GM21390 (cell line): ENCODE data around the gene PITPNM2.

Experiments used
- ATAC-seq: cut with Tn5 transposase; IDR thresholded peaks from one replicate; pipeline ENCODE4 v1.9.1; 2021; ENCODE audit not compliant: unreplicated experiment

Gene PITPNM2

DNA sequence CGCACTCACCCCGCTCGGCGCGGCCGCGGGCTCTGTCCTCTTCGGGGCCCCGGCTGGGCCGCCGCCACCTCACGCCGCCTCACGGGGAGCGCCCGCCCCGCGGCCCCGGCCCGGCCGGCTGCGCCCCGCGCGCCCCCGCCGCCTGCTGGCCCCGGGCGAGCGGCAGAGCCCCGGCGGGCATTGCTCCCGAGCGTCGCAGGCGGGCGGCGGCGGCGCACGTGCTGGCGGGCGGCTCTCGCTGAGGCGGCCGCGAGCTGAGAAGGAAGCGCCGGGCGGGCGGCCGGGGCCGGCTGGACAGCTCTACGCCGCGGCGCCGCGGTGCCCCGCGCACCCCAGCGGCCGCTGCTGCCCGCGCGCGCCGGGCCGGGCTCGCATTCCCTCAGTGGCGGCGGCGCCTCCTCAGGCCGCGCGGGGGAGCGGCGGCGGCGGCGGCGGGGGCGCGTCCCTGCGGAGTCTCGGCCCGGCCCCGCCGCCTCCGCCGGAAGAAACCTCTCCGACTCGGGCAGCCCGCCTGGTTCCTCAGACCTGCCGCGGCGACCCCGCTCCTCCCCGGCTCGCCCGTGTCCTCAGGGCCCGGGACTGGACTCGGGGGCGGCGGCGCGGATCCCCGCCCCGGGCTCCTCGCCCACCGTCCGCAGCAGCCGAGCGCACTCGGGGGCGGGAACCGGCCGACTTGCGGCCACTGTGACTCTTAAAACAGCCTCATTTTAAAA lies at the start of gene PITPNM2:
PITPNM2 (minus strand) TSS at position 347 of the 713 bp plus-strand sequence. CDS start 116,500 bp downstream, outside the sequence.
- ATAC-seq = peak; percentile 69

DNA sequence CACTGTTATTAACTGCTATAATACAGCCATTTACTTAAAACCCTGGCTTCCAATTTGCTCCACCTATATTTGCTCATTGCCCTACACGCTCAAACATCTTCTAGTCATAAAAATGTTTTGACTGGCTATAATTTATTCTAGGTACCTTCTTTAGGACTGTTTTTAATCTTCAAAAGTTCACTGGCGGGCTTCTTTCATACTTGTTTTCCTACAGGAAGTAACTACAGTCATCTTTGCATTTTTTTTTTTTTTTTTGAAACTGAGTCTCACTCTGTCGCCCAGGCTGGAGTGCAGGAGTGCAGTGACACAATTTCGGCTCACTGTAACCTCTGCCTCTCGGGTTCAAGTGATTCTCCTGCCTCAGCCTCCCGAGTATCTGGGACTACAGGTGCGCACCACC lies 49.5 kb upstream of the PITPNM2 start:
- ATAC-seq = no peak

DNA sequence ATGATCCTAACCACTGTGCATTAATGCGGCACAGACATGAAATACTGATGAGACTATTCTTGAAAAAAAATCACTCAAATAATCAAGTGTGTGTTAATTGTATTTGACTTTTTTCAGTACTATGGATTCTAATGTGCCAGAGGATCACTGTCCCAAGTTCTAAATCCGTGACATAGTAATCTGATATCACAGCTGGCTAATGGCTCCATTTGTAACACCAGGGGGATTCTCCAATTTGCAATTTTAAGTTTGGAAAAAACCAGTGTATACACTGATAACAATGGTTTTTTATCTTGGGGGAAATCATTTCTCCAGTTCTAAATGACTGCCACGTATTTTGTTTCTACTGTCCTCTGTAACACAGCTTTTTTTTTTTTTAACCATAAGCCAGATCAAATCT lies 49.0 kb upstream of the PITPNM2 start:
- no peak for ATAC-seq

DNA sequence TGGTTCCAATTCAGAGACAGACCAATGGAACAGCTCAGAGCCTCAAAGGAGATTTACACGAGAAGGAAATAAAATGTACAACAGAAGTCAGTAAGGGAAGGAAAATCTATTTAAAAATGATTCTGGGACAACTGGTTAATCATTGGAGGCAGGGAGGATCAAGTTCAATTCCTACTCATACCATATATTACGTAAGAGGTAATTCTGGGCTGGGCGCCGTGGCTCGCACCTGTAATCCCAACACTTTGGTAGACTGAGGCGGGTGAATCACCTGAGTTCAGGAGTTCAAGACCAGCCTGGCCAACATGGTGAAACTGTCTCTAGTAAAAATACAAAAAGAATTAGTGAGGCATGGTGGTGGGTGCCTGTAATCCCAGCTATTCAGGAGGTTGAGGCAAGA lies 36.7 kb upstream of the PITPNM2 start:
- ATAC-seq = no peak

DNA sequence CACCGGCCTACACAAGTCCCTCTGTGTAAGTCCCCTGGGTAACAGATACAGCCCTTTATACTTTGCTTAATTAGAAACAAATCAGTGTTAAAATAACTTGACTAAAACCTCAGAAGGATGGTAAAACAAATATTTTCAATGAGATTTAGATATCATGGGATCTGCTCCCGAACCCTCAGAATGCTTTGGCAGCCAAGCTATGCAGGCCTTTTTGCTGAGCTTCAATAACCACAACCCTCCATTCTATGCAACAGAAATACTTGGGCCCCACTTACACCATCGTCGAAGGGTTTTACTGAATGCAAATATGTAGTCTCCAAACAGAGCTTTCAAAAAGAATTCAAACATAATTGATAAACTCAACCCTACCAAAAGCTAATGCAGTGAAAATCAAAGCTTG lies 29.3 kb upstream of the PITPNM2 start:
- ATAC-seq = no peak

DNA sequence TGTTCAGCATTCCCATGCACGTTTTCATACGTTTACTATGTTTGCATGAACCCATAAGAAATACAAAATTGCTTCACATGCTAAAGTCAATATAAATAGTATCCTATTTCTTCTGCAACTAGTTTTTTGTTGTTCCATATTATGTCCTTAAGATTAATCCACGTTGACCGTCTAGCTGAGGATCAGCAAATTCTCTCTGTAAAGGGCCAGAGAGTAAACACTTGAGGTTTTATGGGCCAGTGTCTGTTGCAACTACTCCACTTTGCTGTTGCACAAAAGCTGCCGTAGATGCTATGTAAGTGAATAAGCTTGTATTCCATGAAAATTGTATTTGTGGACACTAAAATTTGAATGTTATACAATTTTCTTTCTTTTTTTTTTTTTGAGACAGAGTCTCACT lies 21.1 kb upstream of the PITPNM2 start:
- ATAC-seq = no peak

DNA sequence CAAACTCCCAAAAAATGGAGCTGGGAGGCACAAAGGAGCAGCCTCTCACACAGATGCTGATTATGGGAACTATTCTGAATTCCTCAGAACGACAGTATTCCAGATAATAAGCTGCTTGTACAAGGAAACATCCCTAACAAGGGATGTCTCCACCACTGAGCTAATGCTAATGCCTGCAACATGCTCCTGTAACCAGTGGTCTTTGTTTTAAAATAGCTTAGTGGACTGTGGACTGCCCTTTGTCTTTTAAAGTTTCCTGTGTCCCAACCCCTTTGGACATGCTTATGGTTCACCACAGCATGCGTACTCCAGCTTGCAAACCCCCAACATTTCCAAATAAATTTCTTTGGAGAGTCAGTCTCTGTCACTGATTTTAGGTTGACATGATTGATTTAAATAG lies 16.4 kb upstream of the PITPNM2 start:
- ATAC-seq = no peak

DNA sequence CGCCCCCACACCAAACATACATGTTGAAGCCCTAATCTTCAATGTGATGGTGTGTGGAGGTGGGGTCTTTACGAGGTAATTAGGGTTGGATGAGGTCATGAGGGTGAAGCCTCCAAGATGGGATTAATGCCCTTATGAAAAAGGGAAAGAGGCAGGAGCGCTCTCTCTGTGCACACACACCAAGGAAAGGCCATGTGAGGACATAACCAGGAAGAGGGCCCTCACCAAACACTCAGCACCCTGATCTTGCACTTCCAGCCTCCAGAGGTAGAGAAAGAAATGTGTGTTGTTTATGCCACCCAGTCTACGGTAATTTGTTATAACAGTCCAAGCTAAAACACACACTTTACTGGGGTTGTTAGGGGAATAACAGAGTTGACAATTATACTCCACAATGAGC lies 14.6 kb upstream of the PITPNM2 start:
- no peak for ATAC-seq

DNA sequence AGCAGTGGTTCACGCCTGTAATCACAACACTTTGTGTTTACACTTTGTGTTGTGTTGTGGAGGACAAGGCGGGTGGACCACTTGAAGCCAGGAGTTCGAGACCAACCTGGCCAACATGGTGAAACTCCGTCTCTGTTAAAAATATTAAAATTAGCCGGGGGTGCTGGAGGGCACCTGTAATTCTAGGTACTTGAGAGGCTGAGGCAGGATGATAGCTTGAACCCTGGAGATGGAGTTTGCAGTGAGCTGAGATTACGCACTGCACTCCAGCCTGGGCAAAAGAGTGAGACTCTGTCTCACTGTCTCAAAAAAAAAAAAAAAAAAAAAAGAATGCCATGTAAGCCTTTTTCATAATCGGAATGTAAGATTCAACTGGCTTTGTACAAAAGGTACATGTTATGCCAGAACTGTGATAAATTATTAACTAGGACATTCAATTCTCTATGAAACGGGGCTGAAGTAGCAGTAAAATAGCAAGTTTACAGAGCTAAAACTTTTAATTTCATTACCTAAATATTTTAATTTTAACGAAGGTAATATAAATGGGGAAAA lies 13.9 kb upstream of the PITPNM2 start:
- ATAC-seq = no peak

DNA sequence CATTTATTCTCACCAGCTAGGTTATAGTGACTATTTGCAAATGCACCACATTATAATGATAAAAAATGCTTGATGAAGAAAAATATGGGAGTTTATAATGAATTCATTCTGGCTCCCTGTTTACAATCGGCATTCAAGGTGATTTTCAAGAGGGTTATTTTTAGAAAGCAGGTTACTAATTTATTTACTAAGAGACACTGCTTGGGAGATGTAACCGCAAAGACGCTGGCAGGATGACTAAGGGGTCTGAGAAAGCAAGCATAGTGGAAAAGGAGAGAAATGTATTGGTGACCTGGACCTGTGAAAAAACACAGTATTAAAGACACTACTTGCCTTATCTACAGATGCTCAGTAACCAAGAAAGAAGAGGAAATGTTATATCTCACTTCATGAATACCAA lies 13.3 kb upstream of the PITPNM2 start:
- no peak for ATAC-seq

DNA sequence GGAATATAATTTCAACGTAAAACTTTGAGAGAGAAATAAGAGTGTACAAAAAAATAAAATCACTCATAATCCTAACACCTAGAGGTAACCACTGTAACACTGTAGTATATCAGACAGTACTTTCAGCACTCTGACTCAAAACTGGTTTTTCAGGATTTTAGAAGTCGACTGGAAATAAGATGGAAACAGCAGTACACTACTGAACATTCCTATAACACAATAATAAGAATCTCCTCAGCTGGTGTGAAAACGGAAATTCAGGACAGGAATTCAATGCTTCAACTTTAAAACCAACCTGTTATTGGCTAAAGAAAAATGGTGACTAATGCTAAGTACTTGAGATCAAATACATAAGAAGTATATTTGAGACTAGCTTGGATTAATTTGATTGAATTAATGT lies 12.3 kb upstream of the PITPNM2 start:
- ATAC-seq = no peak

DNA sequence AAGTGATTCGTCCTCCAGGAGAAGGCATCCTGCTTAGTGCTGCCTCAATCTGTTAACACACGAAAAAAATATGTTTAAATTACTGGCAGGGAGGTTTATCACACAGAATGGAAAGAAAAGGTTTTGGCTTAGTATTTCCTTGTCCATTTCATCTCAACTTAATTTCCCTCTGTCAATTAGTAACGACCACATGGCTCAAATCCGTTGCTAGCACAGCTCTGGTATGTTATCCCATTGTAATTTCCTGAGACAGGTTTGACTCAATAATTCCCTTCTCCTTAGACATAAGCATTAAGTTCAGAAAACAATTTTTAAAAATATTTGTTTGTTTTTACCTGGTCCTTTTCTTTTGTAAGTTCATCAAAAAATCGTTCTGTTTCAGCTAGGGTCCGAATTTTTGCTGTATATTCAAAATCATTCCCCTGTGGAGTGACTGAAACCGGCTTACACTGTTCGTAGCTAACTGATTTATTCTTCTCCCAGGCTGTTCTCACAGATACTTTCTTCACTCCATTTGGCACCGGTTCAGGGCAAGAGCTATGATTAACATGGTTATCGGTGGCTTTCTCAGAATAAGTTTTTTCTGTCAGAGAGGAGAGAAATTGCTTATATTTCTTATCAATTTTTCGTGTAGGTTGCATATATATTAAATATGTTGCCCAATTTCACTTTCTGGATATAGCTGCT lies 10.1 kb upstream of the PITPNM2 start:
- no peak for ATAC-seq

DNA sequence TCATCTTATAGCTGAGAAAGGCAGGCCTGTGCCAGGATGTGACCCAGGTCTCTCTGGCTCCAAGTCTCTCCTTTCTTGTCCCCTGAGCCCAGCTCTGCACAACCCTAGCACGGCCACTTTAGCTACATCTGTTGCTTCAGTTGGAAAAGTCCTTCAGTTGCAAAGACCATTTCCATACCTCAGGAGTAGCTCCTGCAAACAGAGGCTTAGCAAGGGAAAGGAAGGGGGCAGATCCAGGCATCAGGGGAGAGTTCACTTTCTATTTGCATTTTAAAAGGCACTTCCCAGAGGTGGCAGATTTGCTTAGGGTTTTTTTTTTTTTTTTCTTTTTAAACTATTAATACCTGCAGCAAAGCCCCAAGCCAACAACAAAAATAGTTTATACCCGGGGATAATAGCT lies 3.0 kb upstream of the PITPNM2 start:
- no peak for ATAC-seq

DNA sequence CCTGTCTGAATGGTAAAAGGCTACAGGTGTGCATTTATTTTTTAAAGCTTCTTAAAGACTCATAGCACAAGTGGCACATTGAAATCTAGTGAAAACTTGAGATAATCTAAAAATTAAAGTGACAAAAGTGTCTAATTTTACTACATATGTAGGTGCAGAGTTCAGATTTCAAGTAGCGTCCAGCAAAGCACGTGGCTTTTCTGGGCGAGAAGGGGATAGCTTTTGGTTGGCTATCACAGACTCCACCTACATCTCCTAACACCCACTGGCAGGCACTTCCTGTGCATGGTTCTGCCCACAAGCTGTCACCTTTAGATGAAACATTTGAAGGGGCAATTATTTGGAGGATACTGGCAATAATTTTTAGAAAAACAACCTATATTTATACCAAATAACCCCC lies 1.9 kb upstream of the PITPNM2 start:
- ATAC-seq = no peak

DNA sequence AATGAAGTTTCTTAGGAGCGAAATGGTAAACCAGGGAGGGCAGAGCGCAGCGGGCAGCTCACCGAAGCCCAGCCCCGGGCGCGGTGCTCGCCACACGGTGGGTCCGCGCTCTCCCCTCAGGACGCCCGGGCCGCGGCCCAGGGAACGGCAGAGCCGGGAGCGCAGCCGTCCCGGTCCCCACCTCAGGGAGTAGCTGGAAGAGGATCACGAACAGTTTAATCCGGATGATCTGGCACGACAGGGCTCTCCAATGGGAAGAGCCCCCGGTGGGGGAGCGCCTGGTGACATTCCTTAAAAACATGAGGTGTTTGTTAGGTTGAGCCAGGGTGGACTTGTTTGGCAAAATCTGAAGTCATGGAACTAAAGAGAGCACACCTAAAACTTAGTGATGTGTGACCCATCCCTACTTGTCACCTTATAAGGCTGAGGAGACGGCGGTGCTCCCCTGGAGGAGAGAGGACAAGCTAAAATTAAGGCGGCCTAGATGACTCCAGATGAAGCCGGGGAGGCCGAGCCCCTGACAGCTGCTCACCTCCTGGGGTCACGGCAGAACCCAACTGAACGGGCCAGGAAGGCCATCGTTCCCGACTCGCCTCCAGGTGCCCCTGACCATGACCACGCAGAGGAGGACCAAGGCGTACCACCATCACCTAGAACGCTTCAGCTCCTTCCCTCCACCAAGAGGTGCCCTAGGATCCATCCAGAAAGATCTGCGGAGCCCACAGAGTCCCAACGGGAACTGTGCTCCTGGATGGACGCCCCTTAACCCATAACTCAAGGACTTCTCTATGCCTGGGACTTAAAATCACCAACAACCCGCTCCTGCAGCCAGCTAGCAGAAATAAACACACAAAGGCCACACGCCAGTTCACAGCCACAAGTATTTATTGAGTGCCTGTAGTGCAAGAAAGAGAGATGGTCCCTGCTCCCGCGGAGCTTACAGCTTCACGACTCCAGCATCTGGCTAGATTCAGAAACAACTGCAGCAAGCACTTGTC lies 866 bp upstream of the PITPNM2 start:
- peak; percentile 20 for ATAC-seq

DNA sequence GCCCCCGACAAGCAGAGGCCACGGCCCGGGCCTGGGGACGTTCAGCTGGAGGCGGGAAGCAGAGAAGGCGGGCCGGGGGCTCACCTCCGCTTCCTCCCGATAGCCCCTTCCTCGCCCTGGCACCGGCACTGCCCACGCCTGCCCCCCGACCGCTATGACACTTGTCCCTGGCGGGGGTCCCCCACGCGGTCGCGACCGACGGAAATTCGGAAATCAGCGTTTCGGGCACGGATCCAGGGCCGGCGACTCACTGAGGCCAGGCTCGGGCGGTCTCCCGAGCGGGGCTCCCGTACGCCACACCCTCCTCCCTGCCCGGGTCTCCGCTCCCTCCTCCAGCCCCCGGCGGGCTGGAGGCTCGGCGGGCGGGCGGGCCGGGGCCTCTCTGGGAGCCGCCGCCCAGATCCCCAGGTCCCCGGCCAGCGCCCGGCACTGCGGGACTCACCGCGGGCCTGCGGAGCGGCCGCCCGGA lies 581 bp downstream of the PITPNM2 start:
- ATAC-seq = peak; percentile 31

DNA sequence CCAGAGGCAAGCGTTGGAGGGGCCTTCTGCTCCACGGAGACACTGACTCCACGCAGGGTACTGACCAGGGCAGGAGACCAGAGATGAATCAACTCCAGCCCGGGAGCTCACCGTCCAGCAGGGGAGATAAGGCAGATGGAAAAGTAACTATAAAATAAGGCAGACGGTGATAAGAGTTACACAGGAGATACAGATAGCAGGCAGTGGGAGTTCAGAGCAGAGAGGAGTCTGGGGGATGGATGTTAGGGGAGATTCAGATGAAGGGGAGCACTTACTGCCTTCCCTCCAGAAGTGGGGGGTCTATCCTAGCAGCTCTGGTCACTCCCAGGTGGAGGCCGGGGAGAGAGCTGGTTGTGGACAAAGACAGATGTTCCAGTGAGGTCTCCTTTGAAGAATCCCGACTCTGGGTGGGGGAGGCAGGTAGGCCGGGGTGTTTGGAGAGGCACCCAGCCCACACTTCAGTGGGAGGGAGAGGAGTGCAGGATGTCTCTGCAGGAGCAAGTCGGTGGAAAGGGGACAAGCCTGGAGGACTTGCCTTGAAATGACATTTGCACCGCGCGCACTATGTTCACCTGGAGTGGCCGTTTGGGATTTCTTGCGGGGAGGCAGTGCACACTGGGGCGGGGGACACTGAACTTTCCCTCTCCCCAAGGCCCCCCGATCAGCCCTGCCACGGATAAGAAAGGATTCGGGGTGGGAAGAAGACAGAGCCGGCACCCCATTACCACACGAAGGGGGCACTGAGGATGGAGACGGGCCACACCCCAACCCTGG lies 1.2 kb downstream of the PITPNM2 start:
- no peak for ATAC-seq

DNA sequence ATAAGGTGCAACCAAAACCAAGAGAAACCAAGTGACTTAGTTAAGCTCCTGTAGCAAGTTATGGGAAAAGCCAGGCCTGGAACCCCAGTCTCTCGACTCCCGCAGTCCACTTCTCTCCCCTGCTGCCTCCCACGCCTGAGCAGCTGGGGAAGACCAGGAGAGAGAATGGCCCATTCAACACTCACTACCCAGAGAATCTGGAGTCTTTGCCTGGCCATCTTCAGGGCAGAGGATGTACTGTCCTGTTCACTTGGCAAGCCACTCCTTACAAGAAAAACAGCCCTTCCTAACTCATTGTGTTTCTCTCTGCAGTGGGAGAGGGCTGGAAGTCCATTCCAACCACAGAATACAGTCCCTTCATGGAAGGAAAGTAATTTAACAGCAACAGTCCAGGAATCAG lies 1.8 kb downstream of the PITPNM2 start:
- ATAC-seq = no peak

DNA sequence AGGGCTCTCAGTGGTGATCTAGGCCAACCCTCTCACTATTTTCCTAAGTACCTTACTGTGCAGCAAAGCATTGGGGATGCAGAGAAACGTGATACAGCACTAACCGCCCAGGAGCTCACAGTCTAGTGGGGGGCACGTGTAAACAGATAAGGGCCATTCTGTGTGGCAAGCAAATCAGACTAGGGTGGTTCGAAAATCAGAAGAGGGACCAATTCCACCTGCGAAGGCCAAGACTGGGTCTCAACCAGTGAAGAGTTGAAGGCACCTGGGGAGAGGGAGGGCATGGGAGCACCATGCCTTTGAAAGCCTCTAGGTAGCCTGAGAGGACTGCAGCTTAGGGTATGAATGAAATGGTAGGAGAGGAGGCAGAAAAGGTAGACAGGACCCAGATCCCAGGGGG lies 2.2 kb downstream of the PITPNM2 start:
- ATAC-seq = no peak

DNA sequence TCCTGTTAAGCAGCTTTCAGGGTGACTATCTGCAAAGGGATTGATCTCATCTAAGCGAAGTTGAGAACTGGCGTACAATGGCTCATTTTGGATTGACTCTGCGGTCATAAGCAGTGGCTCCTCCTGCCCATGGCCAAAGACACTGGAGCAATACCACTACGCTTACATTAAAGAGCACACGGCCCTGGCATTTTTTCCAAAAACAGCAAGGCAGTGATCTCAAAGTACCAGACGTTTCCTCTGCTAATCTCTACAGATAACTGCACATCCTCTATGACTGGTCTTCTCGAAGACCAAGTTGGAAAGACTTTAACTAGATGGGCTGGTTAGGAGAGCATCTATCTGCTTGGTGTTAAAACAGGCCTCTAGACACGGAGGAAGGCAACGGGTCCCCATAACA lies 2.7 kb downstream of the PITPNM2 start:
- ATAC-seq = no peak
